HUES64 (cell line): ENCODE results near the gene CNTNAP2.

Experiments
- H3K27ac ChIP-seq: 2 replicates; pipeline ENCODE4 v1.7.0; 2013; ENCODE audit warnings: low read depth, low read length, inconsistent platforms
- H3K27me3 ChIP-seq: 2 replicates; pipeline ENCODE4 v1.6.1; 2013; ENCODE audit warnings: mild to moderate bottlenecking, low read length; ENCODE audit not compliant: insufficient read depth
- H3K36me3 ChIP-seq: 2 replicates; pipeline ENCODE4 v1.6.1; 2013; ENCODE audit warnings: mild to moderate bottlenecking, low read length; ENCODE audit not compliant: insufficient read depth
- H3K4me1 ChIP-seq: 2 replicates; pipeline ENCODE4 v1.6.1; 2013; ENCODE audit warnings: mild to moderate bottlenecking, low read length, moderate library complexity; ENCODE audit not compliant: insufficient read depth
- H3K4me3 ChIP-seq: 2 replicates; pipeline ENCODE4 v1.5.1; 2013; ENCODE audit warnings: mild to moderate bottlenecking, low read length, moderate library complexity
- H3K9ac ChIP-seq: 2 replicates; pipeline ENCODE4 v1.6.1; 2013; ENCODE audit warnings: mild to moderate bottlenecking, low read depth, low read length
- H3K9me3 ChIP-seq: 2 replicates; pipeline ENCODE4 v1.6.1; 2013; ENCODE audit warnings: low read depth, low read length; ENCODE audit not compliant: insufficient read depth
- WGBS: fragments of 150-250, 120-280 bp; methylation state at CpG from one replicate; pipeline ENCODE4 v1.1.7; 2013; ENCODE audit warnings: missing lambda C conversion rate; 5-methylcytosine and 5-hydroxymethylcytosine counted together

The CNTNAP2 gene

GRCh38 chr7:146943483-146943882, 826.9 kb downstream of the CNTNAP2 start:
- WGBS = 95% methylated on average over 2 of the region's 2 CpGs
- Histone ChIP-seq H3K9me3 (no peaks in the 10 kb centered on the region), H3K27me3 (no peaks in the 10 kb centered on the region), H3K4me1 (no peaks in the 10 kb centered on the region), H3K9ac (no peak overlapping the region), H3K36me3 (no peaks in the 10 kb centered on the region), H3K4me3 (no peak overlapping the region), H3K27ac (no peak overlapping the region)

- Histone ChIP-seq H3K9me3 (no peaks in the 10 kb centered on the region), H3K36me3 (no peaks in the 10 kb centered on the region), H3K4me3 (no peak overlapping the region), H3K4me1 (no peaks in the 10 kb centered on the region), H3K9ac (no peak overlapping the region), H3K27ac (no peak overlapping the region), H3K27me3 (no peaks in the 10 kb centered on the region)
- 100% methylated on average over 1 of the region's 1 CpG for WGBS
Observed at GRCh38 chr7:146948703-146949102, 832.1 kb downstream of the CNTNAP2 start.

GRCh38 chr7:146956321-146956720, 839.7 kb downstream of the CNTNAP2 start:
- Histone ChIP-seq H3K9ac (no peak overlapping the region), H3K27me3 (no peaks in the 10 kb centered on the region), H3K27ac (no peak overlapping the region), H3K9me3 (no peaks in the 10 kb centered on the region), H3K36me3 (no peaks in the 10 kb centered on the region), H3K4me3 (no peak overlapping the region), H3K4me1 (peaks cover 6% of the 10 kb centered on the region)

GRCh38 chr7:146956853-146957252, 840.3 kb downstream of the CNTNAP2 start:
- no peaks in the 10 kb centered on the region for H3K9me3 ChIP-seq
- peaks cover 6% of the 10 kb centered on the region for H3K4me1 ChIP-seq
- 93% methylated on average over 3 of the region's 3 CpGs for WGBS

GRCh38 chr7:146960773-146961391, 844.3 kb downstream of the CNTNAP2 start:
- WGBS = 67% methylated on average over 5 of the region's 5 CpGs
- Histone ChIP-seq H3K9me3 (no peaks in the 10 kb centered on the region), H3K27me3 (no peaks in the 10 kb centered on the region), H3K27ac (0 out of 2 replicates have a peak overlapping the region, but pooled peaks have one; percentile 8), H3K4me1 (peaks cover 6% of the 10 kb centered on the region), H3K36me3 (no peaks in the 10 kb centered on the region), H3K9ac (no peak overlapping the region), H3K4me3 (no peak overlapping the region)

More at GRCh38 chr7:146956853-146957252, 840.3 kb downstream of the CNTNAP2 start:
- Histone ChIP-seq H3K9ac (no peak overlapping the region), H3K36me3 (no peaks in the 10 kb centered on the region), H3K27ac (no peak overlapping the region), H3K27me3 (no peaks in the 10 kb centered on the region), H3K4me3 (no peak overlapping the region)

GRCh38 chr7:146961617-146962016, 845.0 kb downstream of the CNTNAP2 start:
- WGBS = 96% methylated on average over 4 of the region's 4 CpGs
- Histone ChIP-seq H3K9me3 (no peaks in the 10 kb centered on the region), H3K36me3 (no peaks in the 10 kb centered on the region), H3K9ac (no peak overlapping the region), H3K27ac (no peak overlapping the region), H3K27me3 (no peaks in the 10 kb centered on the region), H3K4me3 (no peak overlapping the region), H3K4me1 (peaks cover 6% of the 10 kb centered on the region)

- Histone ChIP-seq H3K4me1 (no peaks in the 10 kb centered on the region; the same call in 1 of the 2 replicates), H3K9ac (no peak overlapping the region), H3K9me3 (no peaks in the 10 kb centered on the region), H3K27me3 (no peaks in the 10 kb centered on the region), H3K27ac (no peak overlapping the region), H3K4me3 (no peak overlapping the region), H3K36me3 (no peaks in the 10 kb centered on the region)
- WGBS = 90% methylated on average over 2 of the region's 3 CpGs
Observed at GRCh38 chr7:146966274-146966673, 849.7 kb downstream of the CNTNAP2 start.

- no peaks in the 10 kb centered on the region for H3K36me3 ChIP-seq
- H3K27ac ChIP-seq = no peak overlapping the region
- no peak overlapping the region for H3K4me3 ChIP-seq
- no peaks in the 10 kb centered on the region for H3K27me3 ChIP-seq
- H3K4me1 ChIP-seq = no peaks in the 10 kb centered on the region
- WGBS = 94% methylated on average over 2 of the region's 2 CpGs
- no peaks in the 10 kb centered on the region for H3K9me3 ChIP-seq
- no peak overlapping the region for H3K9ac ChIP-seq
Observed at GRCh38 chr7:146982482-146982881, 865.9 kb downstream of the CNTNAP2 start.

- Histone ChIP-seq H3K9ac (no peak overlapping the region), H3K36me3 (no peaks in the 10 kb centered on the region), H3K4me1 (no peaks in the 10 kb centered on the region), H3K27me3 (no peaks in the 10 kb centered on the region), H3K27ac (no peak overlapping the region), H3K4me3 (no peak overlapping the region), H3K9me3 (no peaks in the 10 kb centered on the region)
- 88% methylated on average over 5 of the region's 5 CpGs for WGBS
Observed at GRCh38 chr7:146991596-146991995, 875.0 kb downstream of the CNTNAP2 start.

- no peaks in the 10 kb centered on the region for H3K4me1 ChIP-seq
- H3K9me3 ChIP-seq = no peaks in the 10 kb centered on the region
- H3K27me3 ChIP-seq = no peaks in the 10 kb centered on the region
- H3K27ac ChIP-seq = no peak overlapping the region
- H3K9ac ChIP-seq = no peak overlapping the region
- no CpG with 5 or more reads among the region's 1 CpG for WGBS
- H3K36me3 ChIP-seq = no peaks in the 10 kb centered on the region
- H3K4me3 ChIP-seq = no peak overlapping the region
Observed at GRCh38 chr7:146993764-146994163, 877.2 kb downstream of the CNTNAP2 start.

GRCh38 chr7:147008530-147008929, 891.9 kb downstream of the CNTNAP2 start:
- no peak overlapping the region for H3K27ac ChIP-seq
- H3K9ac ChIP-seq = no peak overlapping the region
- H3K27me3 ChIP-seq = no peaks in the 10 kb centered on the region
- no peaks in the 10 kb centered on the region for H3K9me3 ChIP-seq
- no peak overlapping the region for H3K4me3 ChIP-seq
- H3K4me1 ChIP-seq = no peaks in the 10 kb centered on the region
- WGBS = 95% methylated on average over 6 of the region's 6 CpGs
- no peaks in the 10 kb centered on the region for H3K36me3 ChIP-seq

- H3K9me3 ChIP-seq = no peaks in the 10 kb centered on the region
- no peaks in the 10 kb centered on the region for H3K4me1 ChIP-seq
- no peak overlapping the region for H3K9ac ChIP-seq
- H3K27ac ChIP-seq = no peak overlapping the region
- no peaks in the 10 kb centered on the region for H3K36me3 ChIP-seq
- H3K4me3 ChIP-seq = no peak overlapping the region
- no peaks in the 10 kb centered on the region for H3K27me3 ChIP-seq
Observed at GRCh38 chr7:147012666-147013065, 896.1 kb downstream of the CNTNAP2 start.
